K562 (cell line): Measurements from ENCODE around the gene SEC11A. TPM values are rescaled to one million over a fixed set of nuclear protein-coding genes. Genes with fewer than 3 reads are reported as not detected.

ENCODE experiments used
- BMI1 ChIP-seq: fragments of 150-350 bp; IDR thresholded peaks from 2 replicates; pipeline ENCODE4 v1.6.1; 2014; ENCODE audit warnings: low read length
- CBFA2T2 ChIP-seq: fragments of 450-650 bp; conservative IDR thresholded peaks from 2 replicates; pipeline ENCODE4 v1.6.1; 2017; ENCODE audit warnings: mild to moderate bottlenecking
- EGR1 ChIP-seq: fragments of 450-650 bp; conservative IDR thresholded peaks from 2 replicates; pipeline ENCODE4 v1.6.1; 2017; ENCODE audit warnings: mild to moderate bottlenecking
- polyA plus RNA-seq, 8 experiments: library from polyadenylated mRNA; depleted of rRNA in 4 of 8; stranded (reverse) in 5 of 8; unstranded in 3 of 8; fragments of >200 nt; fragmentation: Nextera tagmentation in 2 of 8; fragmentation: Illumina TruSeq in 1 of 8; extraction: Ambion mirVana in 2 of 8; extraction: Trizol in 1 of 8; gene quantifications; 2 replicates each; pipeline versions ENCODE4 v1.2.1 to v1.2.3, GENCODE V29; 2011 to 2014; ENCODE audit warnings: inconsistent platforms in 1 of 8, missing spikeins in 1 of 8
- total RNA-seq, 7 experiments: library from RNA; depleted of rRNA in 6 of 7; stranded (reverse); fragments of >200 nt in 6 of 7; fragmentation: Illumina TruSeq in 2 of 7; extraction: Trizol in 2 of 7; gene quantifications; 2 replicates each; pipeline versions ENCODE4 v1.2.1 to v1.2.3, GENCODE V29; 2011 to 2021; ENCODE audit warnings: low replicate concordance in 1 of 7
- TF ChIP-seq, protein P1 (sequence below): fragments of 200-800 bp; sonication (Bioruptor generic); IDR thresholded peaks from 2 replicates; pipeline ENCODE4 v1.6.1; 2016; ENCODE audit warnings: missing genetic modification characterization, missing compliant biosample characterization
- TF ChIP-seq, protein P2 (sequence below): fragments of 250-450 bp; sonication (Bioruptor Pico); IDR thresholded peaks from 2 replicates; pipeline ENCODE4 v1.5.0; 2020; ENCODE audit warnings: mild to moderate bottlenecking, borderline replicate concordance
- TF ChIP-seq, protein P3 (sequence below): fragments of 450-650 bp; IDR thresholded peaks from 2 replicates; pipeline ENCODE4 v1.6.1; 2016; ENCODE audit warnings: mild to moderate bottlenecking
- TF ChIP-seq, protein P4 (sequence below): conservative IDR thresholded peaks from 2 replicates; pipeline ENCODE4 v1.6.1; 2011; ENCODE audit warnings: low read depth, mild to moderate bottlenecking, low read length; ENCODE audit not compliant: control insufficient read depth

SEC11A gene
- total and polyA plus RNA-seq, 9 of the 15 experiments (the other 6 are each of a cell fraction or from before 2014, with no cell fraction given): 175 to 310 (median 229) TPM

DNA sequence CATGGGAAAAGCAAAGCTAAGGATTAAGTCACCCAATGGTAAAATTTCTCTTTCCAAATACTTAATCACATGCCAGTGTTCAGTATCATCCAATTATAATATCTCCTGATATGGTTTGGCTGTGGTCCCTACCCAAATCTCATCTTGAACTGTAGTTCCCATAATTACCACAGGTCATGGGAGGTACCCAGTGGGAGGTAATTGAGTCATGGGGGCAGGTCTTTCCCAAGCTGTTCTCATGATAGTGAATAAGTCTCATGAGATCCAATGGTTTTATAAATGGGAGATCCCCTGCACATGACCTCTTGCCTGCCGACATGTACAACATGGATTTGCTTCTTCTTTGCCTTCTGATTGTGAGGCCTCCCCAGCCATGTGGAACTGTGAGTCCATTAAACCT is 31.8 kb downstream of the SEC11A start (continued):
- TF ChIP-seq, protein P1, sequence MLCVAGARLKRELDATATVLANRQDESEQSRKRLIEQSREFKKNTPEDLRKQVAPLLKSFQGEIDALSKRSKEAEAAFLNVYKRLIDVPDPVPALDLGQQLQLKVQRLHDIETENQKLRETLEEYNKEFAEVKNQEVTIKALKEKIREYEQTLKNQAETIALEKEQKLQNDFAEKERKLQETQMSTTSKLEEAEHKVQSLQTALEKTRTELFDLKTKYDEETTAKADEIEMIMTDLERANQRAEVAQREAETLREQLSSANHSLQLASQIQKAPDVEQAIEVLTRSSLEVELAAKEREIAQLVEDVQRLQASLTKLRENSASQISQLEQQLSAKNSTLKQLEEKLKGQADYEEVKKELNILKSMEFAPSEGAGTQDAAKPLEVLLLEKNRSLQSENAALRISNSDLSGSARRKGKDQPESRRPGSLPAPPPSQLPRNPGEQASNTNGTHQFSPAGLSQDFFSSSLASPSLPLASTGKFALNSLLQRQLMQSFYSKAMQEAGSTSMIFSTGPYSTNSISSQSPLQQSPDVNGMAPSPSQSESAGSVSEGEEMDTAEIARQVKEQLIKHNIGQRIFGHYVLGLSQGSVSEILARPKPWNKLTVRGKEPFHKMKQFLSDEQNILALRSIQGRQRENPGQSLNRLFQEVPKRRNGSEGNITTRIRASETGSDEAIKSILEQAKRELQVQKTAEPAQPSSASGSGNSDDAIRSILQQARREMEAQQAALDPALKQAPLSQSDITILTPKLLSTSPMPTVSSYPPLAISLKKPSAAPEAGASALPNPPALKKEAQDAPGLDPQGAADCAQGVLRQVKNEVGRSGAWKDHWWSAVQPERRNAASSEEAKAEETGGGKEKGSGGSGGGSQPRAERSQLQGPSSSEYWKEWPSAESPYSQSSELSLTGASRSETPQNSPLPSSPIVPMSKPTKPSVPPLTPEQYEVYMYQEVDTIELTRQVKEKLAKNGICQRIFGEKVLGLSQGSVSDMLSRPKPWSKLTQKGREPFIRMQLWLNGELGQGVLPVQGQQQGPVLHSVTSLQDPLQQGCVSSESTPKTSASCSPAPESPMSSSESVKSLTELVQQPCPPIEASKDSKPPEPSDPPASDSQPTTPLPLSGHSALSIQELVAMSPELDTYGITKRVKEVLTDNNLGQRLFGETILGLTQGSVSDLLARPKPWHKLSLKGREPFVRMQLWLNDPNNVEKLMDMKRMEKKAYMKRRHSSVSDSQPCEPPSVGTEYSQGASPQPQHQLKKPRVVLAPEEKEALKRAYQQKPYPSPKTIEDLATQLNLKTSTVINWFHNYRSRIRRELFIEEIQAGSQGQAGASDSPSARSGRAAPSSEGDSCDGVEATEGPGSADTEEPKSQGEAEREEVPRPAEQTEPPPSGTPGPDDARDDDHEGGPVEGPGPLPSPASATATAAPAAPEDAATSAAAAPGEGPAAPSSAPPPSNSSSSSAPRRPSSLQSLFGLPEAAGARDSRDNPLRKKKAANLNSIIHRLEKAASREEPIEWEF (CRISPR knock-in tag): no peak
- TF ChIP-seq, protein P2, sequence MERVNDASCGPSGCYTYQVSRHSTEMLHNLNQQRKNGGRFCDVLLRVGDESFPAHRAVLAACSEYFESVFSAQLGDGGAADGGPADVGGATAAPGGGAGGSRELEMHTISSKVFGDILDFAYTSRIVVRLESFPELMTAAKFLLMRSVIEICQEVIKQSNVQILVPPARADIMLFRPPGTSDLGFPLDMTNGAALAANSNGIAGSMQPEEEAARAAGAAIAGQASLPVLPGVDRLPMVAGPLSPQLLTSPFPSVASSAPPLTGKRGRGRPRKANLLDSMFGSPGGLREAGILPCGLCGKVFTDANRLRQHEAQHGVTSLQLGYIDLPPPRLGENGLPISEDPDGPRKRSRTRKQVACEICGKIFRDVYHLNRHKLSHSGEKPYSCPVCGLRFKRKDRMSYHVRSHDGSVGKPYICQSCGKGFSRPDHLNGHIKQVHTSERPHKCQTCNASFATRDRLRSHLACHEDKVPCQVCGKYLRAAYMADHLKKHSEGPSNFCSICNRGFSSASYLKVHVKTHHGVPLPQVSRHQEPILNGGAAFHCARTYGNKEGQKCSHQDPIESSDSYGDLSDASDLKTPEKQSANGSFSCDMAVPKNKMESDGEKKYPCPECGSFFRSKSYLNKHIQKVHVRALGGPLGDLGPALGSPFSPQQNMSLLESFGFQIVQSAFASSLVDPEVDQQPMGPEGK (CRISPR knock-in tag): no peak
- TF ChIP-seq EGR1 (no peak), BMI1 (no peak), CBFA2T2 (no peak)
- TF ChIP-seq, protein P3, sequence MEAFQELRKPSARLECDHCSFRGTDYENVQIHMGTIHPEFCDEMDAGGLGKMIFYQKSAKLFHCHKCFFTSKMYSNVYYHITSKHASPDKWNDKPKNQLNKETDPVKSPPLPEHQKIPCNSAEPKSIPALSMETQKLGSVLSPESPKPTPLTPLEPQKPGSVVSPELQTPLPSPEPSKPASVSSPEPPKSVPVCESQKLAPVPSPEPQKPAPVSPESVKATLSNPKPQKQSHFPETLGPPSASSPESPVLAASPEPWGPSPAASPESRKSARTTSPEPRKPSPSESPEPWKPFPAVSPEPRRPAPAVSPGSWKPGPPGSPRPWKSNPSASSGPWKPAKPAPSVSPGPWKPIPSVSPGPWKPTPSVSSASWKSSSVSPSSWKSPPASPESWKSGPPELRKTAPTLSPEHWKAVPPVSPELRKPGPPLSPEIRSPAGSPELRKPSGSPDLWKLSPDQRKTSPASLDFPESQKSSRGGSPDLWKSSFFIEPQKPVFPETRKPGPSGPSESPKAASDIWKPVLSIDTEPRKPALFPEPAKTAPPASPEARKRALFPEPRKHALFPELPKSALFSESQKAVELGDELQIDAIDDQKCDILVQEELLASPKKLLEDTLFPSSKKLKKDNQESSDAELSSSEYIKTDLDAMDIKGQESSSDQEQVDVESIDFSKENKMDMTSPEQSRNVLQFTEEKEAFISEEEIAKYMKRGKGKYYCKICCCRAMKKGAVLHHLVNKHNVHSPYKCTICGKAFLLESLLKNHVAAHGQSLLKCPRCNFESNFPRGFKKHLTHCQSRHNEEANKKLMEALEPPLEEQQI: no peak
- TF ChIP-seq, protein P4, sequence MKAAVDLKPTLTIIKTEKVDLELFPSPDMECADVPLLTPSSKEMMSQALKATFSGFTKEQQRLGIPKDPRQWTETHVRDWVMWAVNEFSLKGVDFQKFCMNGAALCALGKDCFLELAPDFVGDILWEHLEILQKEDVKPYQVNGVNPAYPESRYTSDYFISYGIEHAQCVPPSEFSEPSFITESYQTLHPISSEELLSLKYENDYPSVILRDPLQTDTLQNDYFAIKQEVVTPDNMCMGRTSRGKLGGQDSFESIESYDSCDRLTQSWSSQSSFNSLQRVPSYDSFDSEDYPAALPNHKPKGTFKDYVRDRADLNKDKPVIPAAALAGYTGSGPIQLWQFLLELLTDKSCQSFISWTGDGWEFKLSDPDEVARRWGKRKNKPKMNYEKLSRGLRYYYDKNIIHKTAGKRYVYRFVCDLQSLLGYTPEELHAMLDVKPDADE: no peak
